Glutamatergic neuron (in vitro differentiated cells): ENCODE data around the gene CHRNG. TPM values are rescaled to one million over a fixed set of nuclear protein-coding genes. Genes with fewer than 3 reads are reported as not detected.

Source experiments
- DNase-seq: peaks from one replicate; pipeline ENCODE4 v3.0.0; 2022
- H3K27ac Mint-ChIP-seq: one replicate; pipeline ENCODE4 v1.8.0; 2020; ENCODE audit warnings: mild to moderate bottlenecking, mixed read lengths, inconsistent platforms; ENCODE audit not compliant: unreplicated experiment
- H3K27me3 Mint-ChIP-seq: one replicate; pipeline ENCODE4 v1.8.0; 2020; ENCODE audit warnings: mild to moderate bottlenecking, moderate library complexity, mixed read lengths, inconsistent platforms; ENCODE audit not compliant: unreplicated experiment
- H3K36me3 Mint-ChIP-seq: one replicate; pipeline ENCODE4 v1.8.0; 2020; ENCODE audit warnings: mild to moderate bottlenecking, mixed read lengths, inconsistent platforms; ENCODE audit not compliant: unreplicated experiment
- H3K4me1 Mint-ChIP-seq: one replicate; pipeline ENCODE4 v1.8.0; 2020; ENCODE audit warnings: mild to moderate bottlenecking, low read depth, mixed read lengths, inconsistent platforms; ENCODE audit not compliant: unreplicated experiment
- H3K4me3 Mint-ChIP-seq: one replicate; pipeline ENCODE4 v1.8.0; 2020; ENCODE audit warnings: mild to moderate bottlenecking, mixed read lengths, inconsistent platforms; ENCODE audit not compliant: unreplicated experiment
- H3K9me3 Mint-ChIP-seq: one replicate; pipeline ENCODE4 v1.8.0; 2020; ENCODE audit warnings: mild to moderate bottlenecking, moderate library complexity, mixed read lengths, inconsistent platforms; ENCODE audit not compliant: unreplicated experiment
- total RNA-seq: library from RNA; stranded (reverse); fragmentation: NEBNext Ultra II Directional; extraction: Animal tissue kit (Norgen Biotek cat#: 25700); gene quantifications from one replicate; pipeline ENCODE4 v1.2.1, GENCODE V29; 2021; ENCODE audit not compliant: unreplicated experiment
- TF ChIP-seq, protein P1 (sequence below): fragments of 200-600 bp; sonication (generic); IDR thresholded peaks from one replicate; pipeline ENCODE4 v1.5.0; 2021; ENCODE audit not compliant: partially characterized antibody, unreplicated experiment

CHRNG gene
- total RNA-seq, 1 donor from 2014 or later = 3.5 TPM

DNA sequence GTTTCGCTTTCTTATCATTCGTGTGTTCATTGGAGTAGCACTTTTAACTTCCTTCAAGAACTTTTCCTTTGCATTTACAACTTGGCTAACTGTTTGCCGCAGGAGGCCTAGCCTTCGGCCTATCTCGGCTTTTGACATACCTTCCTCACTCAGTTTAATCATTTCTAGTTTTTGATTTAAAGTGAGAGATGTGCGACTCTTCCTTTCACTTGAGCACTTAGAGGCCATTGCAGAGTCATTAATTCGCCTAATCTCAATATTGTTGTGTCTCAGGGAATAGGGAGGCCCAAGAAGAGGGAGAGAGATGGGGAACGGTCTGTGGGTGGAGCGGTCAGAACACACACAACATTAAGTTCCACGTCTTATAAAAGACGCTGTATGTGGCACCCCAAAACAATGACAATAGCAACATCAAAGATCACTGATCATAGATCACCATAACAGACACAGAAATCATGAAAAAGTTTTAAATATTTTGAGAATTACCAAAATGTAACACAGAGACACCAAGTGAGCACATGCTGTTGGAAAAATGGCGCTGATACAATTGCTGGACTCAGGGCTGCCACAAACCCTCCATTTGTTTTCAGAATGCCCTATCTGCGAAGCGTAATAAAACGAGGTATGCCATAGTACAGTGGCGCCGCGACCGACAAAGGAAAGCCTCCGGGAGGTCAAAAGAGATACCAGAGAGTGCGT, 10.3 kb downstream of the CHRNG start:
- Mint-ChIP-seq H3K9me3 (peaks cover 21% of the 10 kb centered on the region), H3K36me3 (peaks cover 32% of the 10 kb centered on the region), H3K4me3 (peak overlapping the region; percentile 98), H3K4me1 (peaks cover 4% of the 10 kb centered on the region), H3K27me3 (peaks cover 13% of the 10 kb centered on the region), H3K27ac (peak overlapping the region; percentile 99)
- TF ChIP-seq, protein P1, sequence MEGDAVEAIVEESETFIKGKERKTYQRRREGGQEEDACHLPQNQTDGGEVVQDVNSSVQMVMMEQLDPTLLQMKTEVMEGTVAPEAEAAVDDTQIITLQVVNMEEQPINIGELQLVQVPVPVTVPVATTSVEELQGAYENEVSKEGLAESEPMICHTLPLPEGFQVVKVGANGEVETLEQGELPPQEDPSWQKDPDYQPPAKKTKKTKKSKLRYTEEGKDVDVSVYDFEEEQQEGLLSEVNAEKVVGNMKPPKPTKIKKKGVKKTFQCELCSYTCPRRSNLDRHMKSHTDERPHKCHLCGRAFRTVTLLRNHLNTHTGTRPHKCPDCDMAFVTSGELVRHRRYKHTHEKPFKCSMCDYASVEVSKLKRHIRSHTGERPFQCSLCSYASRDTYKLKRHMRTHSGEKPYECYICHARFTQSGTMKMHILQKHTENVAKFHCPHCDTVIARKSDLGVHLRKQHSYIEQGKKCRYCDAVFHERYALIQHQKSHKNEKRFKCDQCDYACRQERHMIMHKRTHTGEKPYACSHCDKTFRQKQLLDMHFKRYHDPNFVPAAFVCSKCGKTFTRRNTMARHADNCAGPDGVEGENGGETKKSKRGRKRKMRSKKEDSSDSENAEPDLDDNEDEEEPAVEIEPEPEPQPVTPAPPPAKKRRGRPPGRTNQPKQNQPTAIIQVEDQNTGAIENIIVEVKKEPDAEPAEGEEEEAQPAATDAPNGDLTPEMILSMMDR = no peak
- no peak for DNase-seq

DNA sequence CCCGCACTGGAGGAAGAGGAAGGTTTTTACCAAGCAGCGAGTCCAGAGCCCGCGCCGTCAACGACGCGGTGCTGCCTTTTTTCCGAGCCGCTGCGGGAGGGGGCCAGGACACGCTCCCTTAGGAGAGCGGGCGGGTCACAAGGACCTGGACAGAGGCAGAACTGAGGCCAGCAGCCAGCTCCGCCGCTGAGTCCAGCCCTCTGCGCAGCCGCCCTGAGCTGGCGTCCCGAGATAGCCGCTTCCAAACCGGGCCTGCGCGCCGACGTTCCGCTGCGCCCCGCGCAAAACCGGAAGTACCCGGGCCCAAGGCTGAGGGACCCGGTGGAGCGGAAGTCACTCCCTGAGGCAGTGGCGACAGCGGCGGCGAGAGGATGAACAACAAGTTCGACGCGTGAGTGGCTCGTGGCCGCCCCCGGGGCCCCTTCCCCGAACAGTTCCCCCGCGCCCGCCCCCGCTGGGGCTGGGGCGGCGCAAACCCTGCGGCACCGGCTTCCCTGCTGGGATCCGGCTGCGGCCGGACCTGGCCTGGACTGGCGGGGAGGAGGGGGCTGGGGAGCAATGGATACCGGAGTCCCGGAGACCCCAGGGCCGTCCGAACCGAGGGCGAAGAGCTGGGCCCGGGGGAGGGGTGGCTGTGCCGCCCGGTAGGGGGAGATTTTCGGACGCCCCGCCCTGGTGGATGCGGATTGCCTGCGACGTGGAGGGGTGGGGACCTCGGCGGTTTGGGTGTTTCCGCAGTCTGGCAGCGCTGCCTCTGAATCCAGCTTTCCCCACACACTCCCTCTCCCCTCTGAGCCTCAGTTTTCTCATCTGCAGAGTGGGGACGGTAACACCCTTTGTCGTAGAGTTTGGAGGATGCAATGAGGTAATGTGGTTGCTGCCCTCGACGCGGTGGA, 11.1 kb downstream of the CHRNG start, which contains the start of the genes EIF4E2 and TIGD1:
Gene EIF4E2, plus strand, starts transcription at position 336 of the 896 bp plus-strand sequence. Its CDS starts 36 bp downstream, at position 372.
Gene TIGD1, minus strand, starts transcription at position 204 of the 896 bp plus-strand sequence. CDS start 675 bp downstream, outside the sequence.
- Mint-ChIP-seq H3K4me3 (peak within 1 kb of the TSS; percentile 98), H3K27ac (peak within 1 kb of the TSS; percentile 99), H3K4me1 (peaks cover 4% of the 10 kb centered on the region), H3K9me3 (peaks cover 21% of the 10 kb centered on the region), H3K36me3 (peaks cover 32% of the 10 kb centered on the region), H3K27me3 (peaks cover 12% of the 10 kb centered on the region)
- peak; percentile 96 for DNase-seq
- TF ChIP-seq, protein P1 = peak; percentile 58

DNA sequence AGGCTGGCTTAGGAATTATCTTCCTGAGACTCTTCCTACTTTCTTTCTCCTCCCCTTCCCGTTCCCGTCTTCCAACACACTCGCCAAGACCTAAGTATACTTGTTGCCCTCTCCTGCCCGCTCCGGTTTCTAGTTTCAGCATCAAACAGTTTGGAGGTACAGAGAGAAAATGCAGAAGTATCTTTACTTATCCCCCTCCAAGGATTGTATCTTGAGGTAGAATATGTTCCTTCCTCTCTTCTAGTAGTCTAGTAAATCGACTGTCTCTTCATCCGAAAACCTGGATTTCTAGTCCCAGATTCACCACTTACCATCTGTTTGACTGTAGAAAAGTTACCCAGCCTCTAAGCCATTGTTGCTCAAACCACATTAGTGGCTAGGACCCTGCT, 11.8 kb downstream of the CHRNG start:
- Mint-ChIP-seq H3K4me1 (peaks cover 4% of the 10 kb centered on the region), H3K9me3 (peaks cover 21% of the 10 kb centered on the region), H3K36me3 (peaks cover 28% of the 10 kb centered on the region), H3K27me3 (peaks cover 12% of the 10 kb centered on the region), H3K4me3 (peak overlapping the region; percentile 94), H3K27ac (peak overlapping the region; percentile 94)
- TF ChIP-seq, protein P1 = no peak
- DNase-seq = no peak

DNA sequence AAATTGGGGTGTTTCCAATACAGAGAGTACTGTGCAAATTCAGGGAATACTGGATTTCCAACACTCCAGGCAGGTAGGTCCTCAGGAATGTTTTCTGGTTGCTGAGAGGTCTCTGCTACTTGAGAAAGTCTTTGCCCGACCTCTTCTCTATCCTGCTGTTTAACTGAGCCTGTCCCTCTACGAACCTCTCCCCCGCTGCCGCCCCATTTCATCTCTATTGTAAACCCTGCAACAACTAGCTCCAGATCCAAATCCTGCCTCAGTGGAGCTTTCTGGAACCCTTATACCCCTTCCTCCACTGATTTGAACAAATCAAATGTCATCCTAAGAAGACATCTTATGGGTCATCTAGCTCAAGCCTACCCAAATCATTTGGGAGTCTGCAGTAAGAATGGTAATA, 12.3 kb downstream of the CHRNG start:
- Mint-ChIP-seq H3K4me3 (peak overlapping the region; percentile 94), H3K4me1 (peaks cover 4% of the 10 kb centered on the region), H3K9me3 (peaks cover 21% of the 10 kb centered on the region), H3K27ac (no peak overlapping the region), H3K36me3 (peaks cover 23% of the 10 kb centered on the region), H3K27me3 (peaks cover 8% of the 10 kb centered on the region)
- TF ChIP-seq, protein P1 = no peak
- no peak for DNase-seq

DNA sequence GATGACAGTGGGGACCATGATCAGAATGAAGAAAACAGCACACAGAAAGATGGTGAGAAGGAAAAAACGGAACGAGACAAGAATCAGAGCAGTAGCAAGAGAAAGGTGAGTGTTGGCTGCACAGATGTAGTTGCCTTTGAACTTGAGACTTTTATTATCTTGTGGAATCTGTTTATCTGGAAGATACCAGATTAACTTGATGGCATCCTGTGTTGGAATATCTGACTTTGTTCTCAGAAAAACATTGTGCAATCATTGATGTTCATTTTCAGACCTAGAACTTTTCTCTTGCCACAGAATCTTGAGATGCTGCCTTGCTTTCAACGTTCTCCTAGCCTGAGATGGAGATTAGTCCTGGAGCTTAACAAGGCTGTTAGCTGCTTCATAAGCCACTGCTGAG, 16.9 kb downstream of the CHRNG start:
- Mint-ChIP-seq H3K27ac (no peak overlapping the region), H3K9me3 (peaks cover 2% of the 10 kb centered on the region), H3K4me3 (no peak overlapping the region), H3K36me3 (no peaks in the 10 kb centered on the region), H3K27me3 (peaks cover 2% of the 10 kb centered on the region), H3K4me1 (no peaks in the 10 kb centered on the region)
- TF ChIP-seq, protein P1 = no peak
- no peak for DNase-seq
